Measurements from ENCODE around the gene IFIT2. TPM values are rescaled to one million over a fixed set of nuclear protein-coding genes. Genes with fewer than 3 reads are reported as not detected.
A peak's percentile ranks its signal among the peaks of the same experiment; 100 is the strongest.
"Not testable (repeated sequence)": the region's sequence is repeated elsewhere in the genome, so short reads cannot be mapped to it uniquely, and the experiment has no call there.

The IFIT2 gene
- total RNA-seq, 1 experiment from 2014 or later: 31.6 TPM

DNA sequence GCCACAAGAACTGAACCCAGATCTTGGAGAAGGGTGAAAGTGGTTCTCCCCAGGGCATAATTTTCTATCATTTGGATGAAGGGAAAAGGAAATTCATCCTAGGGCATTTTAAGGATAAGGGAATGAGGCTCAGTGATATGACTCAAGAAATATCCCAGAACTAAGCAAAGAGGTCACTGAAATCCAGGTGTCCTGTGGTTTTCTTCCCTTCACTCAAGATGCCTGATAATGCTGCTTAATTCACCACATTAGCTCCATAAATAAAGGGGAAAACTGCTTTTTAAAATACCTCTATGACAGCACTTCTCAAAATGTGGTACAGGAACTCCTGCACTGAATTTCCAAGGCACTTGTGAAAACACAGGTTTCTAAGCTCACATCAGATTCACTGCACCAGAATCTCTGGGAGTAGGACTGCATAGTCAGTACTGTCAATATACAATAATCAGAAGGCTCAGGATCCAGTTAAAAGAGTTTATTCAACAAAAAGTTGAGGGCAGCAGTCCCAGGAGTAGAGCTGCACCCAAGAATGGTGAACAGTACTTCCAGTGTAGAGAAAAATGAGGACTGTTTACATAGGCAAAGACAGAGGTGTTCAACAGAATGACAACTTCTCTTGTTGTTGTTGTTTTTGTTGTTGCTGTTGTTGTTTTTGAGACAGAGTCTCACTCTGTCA, 28.8 kb downstream of the IFIT2 start:
- ATAC-seq: no peak
- in situ Hi-C loops (cut with HindIII; ENCODE audit: low pct_unique_long_range_greater_than_20kb, low sequenced_read_pairs) (no loop called here), intact Hi-C loops (cut with micrococcal nuclease; ENCODE audit: unreplicated experiment) (no loop called here)
- ChIA-PET CTCF (no interaction called here), POLR2A (interaction anchor here (0.5 to 0.7 kb wide), 2 partner anchors 39 to 341 kb away, joined by 3 to 8 read pairs; no protein-coding TSS in a partner anchor)
- Histone ChIP-seq H3K36me3 (ENCODE audit: control insufficient read depth, insufficient read depth, low read length) (no peaks in the 10 kb centered on the region), H3K4me1 (ENCODE audit: control insufficient read depth, insufficient read depth, low read length) (peaks cover 41% of the 10 kb centered on the region), H3K9me3 (ENCODE audit: control insufficient read depth, insufficient read depth, low read depth, low read length) (no peaks in the 10 kb centered on the region), H3K4me3 (ENCODE audit: low read depth in 2 of 2, low read length in 2 of 2) (no peak overlapping the region), H3K27ac (ENCODE audit: low read length) (peak overlapping the region; percentile 80), H3K27me3 (ENCODE audit: control insufficient read depth, insufficient read depth, low read length) (no peaks in the 10 kb centered on the region)
- BruUV-seq (replicated peaks): no TSS peak
- TF ChIP-seq POLR2AphosphoS5 (IDR thresholded peaks at IDR 0.05; ENCODE audit: low read depth, low read length) (no peak), TCF7L2 (IDR thresholded peaks at IDR 0.05; ENCODE audit: low read depth, low read length) (no peak), SIN3A (IDR thresholded peaks at IDR 0.05; ENCODE audit: borderline replicate concordance, insufficient read depth, low read depth, low read length) (no peak)
- TF ChIP-seq, protein P1, sequence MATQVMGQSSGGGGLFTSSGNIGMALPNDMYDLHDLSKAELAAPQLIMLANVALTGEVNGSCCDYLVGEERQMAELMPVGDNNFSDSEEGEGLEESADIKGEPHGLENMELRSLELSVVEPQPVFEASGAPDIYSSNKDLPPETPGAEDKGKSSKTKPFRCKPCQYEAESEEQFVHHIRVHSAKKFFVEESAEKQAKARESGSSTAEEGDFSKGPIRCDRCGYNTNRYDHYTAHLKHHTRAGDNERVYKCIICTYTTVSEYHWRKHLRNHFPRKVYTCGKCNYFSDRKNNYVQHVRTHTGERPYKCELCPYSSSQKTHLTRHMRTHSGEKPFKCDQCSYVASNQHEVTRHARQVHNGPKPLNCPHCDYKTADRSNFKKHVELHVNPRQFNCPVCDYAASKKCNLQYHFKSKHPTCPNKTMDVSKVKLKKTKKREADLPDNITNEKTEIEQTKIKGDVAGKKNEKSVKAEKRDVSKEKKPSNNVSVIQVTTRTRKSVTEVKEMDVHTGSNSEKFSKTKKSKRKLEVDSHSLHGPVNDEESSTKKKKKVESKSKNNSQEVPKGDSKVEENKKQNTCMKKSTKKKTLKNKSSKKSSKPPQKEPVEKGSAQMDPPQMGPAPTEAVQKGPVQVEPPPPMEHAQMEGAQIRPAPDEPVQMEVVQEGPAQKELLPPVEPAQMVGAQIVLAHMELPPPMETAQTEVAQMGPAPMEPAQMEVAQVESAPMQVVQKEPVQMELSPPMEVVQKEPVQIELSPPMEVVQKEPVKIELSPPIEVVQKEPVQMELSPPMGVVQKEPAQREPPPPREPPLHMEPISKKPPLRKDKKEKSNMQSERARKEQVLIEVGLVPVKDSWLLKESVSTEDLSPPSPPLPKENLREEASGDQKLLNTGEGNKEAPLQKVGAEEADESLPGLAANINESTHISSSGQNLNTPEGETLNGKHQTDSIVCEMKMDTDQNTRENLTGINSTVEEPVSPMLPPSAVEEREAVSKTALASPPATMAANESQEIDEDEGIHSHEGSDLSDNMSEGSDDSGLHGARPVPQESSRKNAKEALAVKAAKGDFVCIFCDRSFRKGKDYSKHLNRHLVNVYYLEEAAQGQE (IDR thresholded peaks at IDR 0.05; ENCODE audit: insufficient read depth in 1 of 2, low read depth in 2 of 2, low read length in 1 of 2): no peak
- TF ChIP-seq, protein P2, sequence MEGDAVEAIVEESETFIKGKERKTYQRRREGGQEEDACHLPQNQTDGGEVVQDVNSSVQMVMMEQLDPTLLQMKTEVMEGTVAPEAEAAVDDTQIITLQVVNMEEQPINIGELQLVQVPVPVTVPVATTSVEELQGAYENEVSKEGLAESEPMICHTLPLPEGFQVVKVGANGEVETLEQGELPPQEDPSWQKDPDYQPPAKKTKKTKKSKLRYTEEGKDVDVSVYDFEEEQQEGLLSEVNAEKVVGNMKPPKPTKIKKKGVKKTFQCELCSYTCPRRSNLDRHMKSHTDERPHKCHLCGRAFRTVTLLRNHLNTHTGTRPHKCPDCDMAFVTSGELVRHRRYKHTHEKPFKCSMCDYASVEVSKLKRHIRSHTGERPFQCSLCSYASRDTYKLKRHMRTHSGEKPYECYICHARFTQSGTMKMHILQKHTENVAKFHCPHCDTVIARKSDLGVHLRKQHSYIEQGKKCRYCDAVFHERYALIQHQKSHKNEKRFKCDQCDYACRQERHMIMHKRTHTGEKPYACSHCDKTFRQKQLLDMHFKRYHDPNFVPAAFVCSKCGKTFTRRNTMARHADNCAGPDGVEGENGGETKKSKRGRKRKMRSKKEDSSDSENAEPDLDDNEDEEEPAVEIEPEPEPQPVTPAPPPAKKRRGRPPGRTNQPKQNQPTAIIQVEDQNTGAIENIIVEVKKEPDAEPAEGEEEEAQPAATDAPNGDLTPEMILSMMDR (IDR thresholded peaks at IDR 0.05): no peak
- no peak for DNase-seq (ENCODE audit: low read depth, low spot score)

DNA sequence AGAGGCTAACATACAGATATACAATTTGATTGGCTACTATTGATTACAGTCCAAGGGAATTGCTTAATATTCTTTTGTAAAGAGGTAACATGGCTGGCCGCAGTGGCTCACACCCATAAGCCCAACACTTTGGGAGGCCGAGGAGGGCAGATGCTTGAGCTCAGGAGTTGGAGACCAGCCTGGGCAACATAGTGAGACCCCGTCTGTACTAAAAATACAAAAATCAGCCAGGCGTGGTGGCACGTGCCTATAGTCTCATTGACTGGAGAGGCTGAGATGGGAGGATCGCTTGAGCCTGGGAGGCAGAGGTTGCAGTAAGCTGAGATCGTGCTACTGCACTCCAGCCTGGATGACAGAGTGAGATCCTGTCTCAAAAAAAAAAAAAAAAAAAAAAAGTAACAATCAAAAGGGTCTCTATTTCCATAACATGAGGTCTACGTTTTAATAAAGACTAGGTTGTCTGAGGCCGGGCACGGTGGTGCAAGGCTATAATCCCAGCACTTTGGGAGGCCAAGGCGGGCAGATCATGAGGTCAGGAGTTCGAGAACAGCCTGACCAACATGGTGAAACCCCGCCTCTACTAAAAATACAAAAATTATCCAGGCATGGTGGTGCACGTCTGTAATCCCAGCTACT, 29.8 kb downstream of the IFIT2 start:
- POLR2A ChIA-PET: interaction anchor here (0.8 kb wide), 1 partner anchor 21 kb away, joined by 3 read pairs; no protein-coding TSS in a partner anchor
- H3K9me3 ChIP-seq (ENCODE audit: control insufficient read depth, insufficient read depth, low read depth, low read length); BruUV-seq (replicated peaks); CTCF ChIA-PET; ATAC-seq; H3K36me3 ChIP-seq (ENCODE audit: control insufficient read depth, insufficient read depth, low read length); in situ Hi-C loops (cut with HindIII; ENCODE audit: low pct_unique_long_range_greater_than_20kb, low sequenced_read_pairs); DNase-seq (ENCODE audit: low read depth, low spot score); H3K27me3 ChIP-seq (ENCODE audit: control insufficient read depth, insufficient read depth, low read length); intact Hi-C loops (cut with micrococcal nuclease; ENCODE audit: unreplicated experiment): not testable (repeated sequence)
- H3K4me1 ChIP-seq (ENCODE audit: control insufficient read depth, insufficient read depth, low read length): peaks cover 41% of the 10 kb centered on the region
- peak overlapping the region; percentile 80 for H3K27ac ChIP-seq (ENCODE audit: low read length)
- H3K4me3 ChIP-seq (ENCODE audit: low read depth in 2 of 2, low read length in 2 of 2): peak overlapping the region in 1 of 2 experiments; percentile 52; a peak in 2 of 4 replicates
